PC-3 (cell line): Measurements from ENCODE around the gene CTXN1. TPM values are rescaled to one million over a fixed set of nuclear protein-coding genes. Genes with fewer than 3 reads are reported as not detected.

Experiments used
- ATAC-seq: fragments of 200-7000 bp; cut with Tn5 transposase; 2 replicates; pipeline ENCODE4 v1.9.1; 2020; ENCODE audit warnings: mild to moderate bottlenecking, moderate library complexity
- BruUV-seq: library from RNA; stranded (reverse); fragments of 400-500 nt; replicated peaks from 2 replicates; lab custom pipeline; 2021; lab: Mats Ljungman, UMichigan
- CTCF ChIA-PET: fragments of 300-600 bp; sonication (Branson Sonifier 250); formaldehyde crosslinking; loops from one replicate; lab custom pipeline; 2022; ENCODE audit warnings: antibody characterized with exemption; lab: Charles Lee
- POLR2A ChIA-PET: fragments of 300-600 bp; sonication (Branson Sonifier 250); formaldehyde crosslinking; loops from one replicate; lab custom pipeline; 2022; ENCODE audit warnings: antibody characterized with exemption; ENCODE audit not compliant: unreplicated experiment; lab: Charles Lee
- DNase-seq: peaks from one replicate; pipeline ENCODE4 v3.0.0-alpha.2; 2015
- H2AFZ ChIP-seq: fragments of 300-600 bp; sonication (generic); 2 replicates; pipeline ENCODE4 v1.6.0; 2016; ENCODE audit warnings: antibody characterized with exemption, low read length
- H3F3A ChIP-seq: fragments of 300-600 bp; sonication (generic); one replicate; pipeline ENCODE4 v1.6.0; 2017; ENCODE audit warnings: antibody characterized with exemption, low read length, control low read depth, mild to moderate bottlenecking; ENCODE audit not compliant: unreplicated experiment
- H3K27ac ChIP-seq: fragments of 300-600 bp; sonication (generic); 2 replicates; pipeline ENCODE4 v1.5.1; 2016; ENCODE audit warnings: mild to moderate bottlenecking, low read length
- H3K27me3 ChIP-seq: fragments of 300-600 bp; sonication (generic); 2 replicates; pipeline ENCODE4 v1.6.1; 2016; ENCODE audit warnings: low read length, mixed read lengths
- H3K36me3 ChIP-seq: fragments of 300-600 bp; sonication (generic); 2 replicates; pipeline ENCODE4 v1.6.1; 2016; ENCODE audit warnings: low read depth, mixed run types, low read length, mixed read lengths
- H3K4me1 ChIP-seq: fragments of 300-600 bp; sonication (generic); 2 replicates; pipeline ENCODE4 v1.5.1; 2016; ENCODE audit warnings: low read length; ENCODE audit not compliant: insufficient read depth
- H3K4me2 ChIP-seq: fragments of 300-600 bp; sonication (generic); 2 replicates; pipeline ENCODE4 v1.6.0; 2016; ENCODE audit warnings: low read length
- H3K4me3 ChIP-seq: fragments of 300-600 bp; sonication (generic); 2 replicates; pipeline ENCODE4 v1.5.1; 2016; ENCODE audit warnings: mild to moderate bottlenecking, low read length, mixed read lengths
- H3K79me2 ChIP-seq: fragments of 300-600 bp; sonication (generic); 2 replicates; pipeline ENCODE4 v1.6.1; 2017; ENCODE audit warnings: low read length, mixed read lengths
- H3K9ac ChIP-seq: fragments of 300-600 bp; sonication (generic); 2 replicates; pipeline ENCODE4 v1.6.0; 2016; ENCODE audit warnings: mild to moderate bottlenecking, low read length
- H3K9me2 ChIP-seq: fragments of 300-600 bp; sonication (generic); replicated peaks from 2 replicates; pipeline ENCODE4 v1.6.1; 2016; ENCODE audit warnings: mixed run types, low read length, mixed read lengths
- H3K9me3 ChIP-seq: fragments of 300-600 bp; sonication (generic); 2 replicates; pipeline ENCODE4 v1.6.1; 2016; ENCODE audit warnings: low read length, mixed read lengths
- H4K20me1 ChIP-seq: fragments of 300-600 bp; sonication (generic); 2 replicates; pipeline ENCODE4 v1.6.1; 2016; ENCODE audit warnings: low read length, mixed read lengths
- EZH2 ChIP-seq: fragments of 300-600 bp; sonication (generic); IDR thresholded peaks from one replicate; pipeline ENCODE4 v1.6.1; 2017; ENCODE audit warnings: antibody characterized with exemption, mild to moderate bottlenecking, low read length; ENCODE audit not compliant: unreplicated experiment
- EZH2phosphoT487 ChIP-seq: fragments of 300-600 bp; sonication (generic); IDR thresholded peaks from 2 replicates; pipeline ENCODE4 v1.6.1; 2018; ENCODE audit warnings: mild to moderate bottlenecking, antibody characterized with exemption, low read length, borderline replicate concordance
- intact Hi-C: fragments of 100-400 bp; cut with micrococcal nuclease; formaldehyde crosslinking; loops from 2 replicates; pipeline ENCODE4 v1.9.0; 2023
- total RNA-seq: library from RNA; depleted of rRNA; stranded (reverse); fragments of >200 nt; gene quantifications from 2 replicates; pipeline ENCODE4 v1.2.3, GENCODE V29; 2014
- TF ChIP-seq, protein P1 (sequence below): fragments of 300-600 bp; sonication (generic); conservative IDR thresholded peaks from 2 replicates; pipeline ENCODE4 v1.5.1; 2017; ENCODE audit warnings: antibody characterized with exemption, low read depth, mild to moderate bottlenecking, low read length

CTXN1 gene
- total RNA-seq, 1 experiment from 2014 or later, result 11.4 TPM

DNA sequence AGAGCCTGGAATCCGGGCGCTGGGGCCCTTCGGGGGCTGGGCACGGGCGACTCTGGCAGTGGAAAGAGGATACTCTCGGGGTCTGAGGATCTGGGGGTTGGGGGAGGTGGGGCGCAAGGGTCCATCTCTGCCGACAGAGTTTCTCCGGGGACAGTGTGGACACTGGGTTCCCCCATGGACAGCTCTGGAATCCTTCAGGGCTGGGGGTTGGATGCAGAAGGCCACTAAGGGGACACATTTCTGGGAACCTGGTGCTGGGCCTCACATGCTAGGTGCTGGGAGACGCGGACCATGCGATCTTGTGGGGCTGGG, 9.0 kb downstream of the CTXN1 start:
- H3K27ac ChIP-seq, result no peak overlapping the region
- ChIA-PET CTCF (no interaction called here), POLR2A (interaction anchor here (0.7 kb wide), 1 partner anchor 18 kb away, joined by 3 read pairs; no protein-coding TSS in a partner anchor)
- DNase-seq (no peak), ATAC-seq (no peak)
- H3K4me1 ChIP-seq, result peaks cover 33% of the 10 kb centered on the region
- H3K9me2 ChIP-seq, result no peaks in the 10 kb centered on the region
- no peaks in the 10 kb centered on the region for H3K27me3 ChIP-seq
- H3K9me3 ChIP-seq, result no peaks in the 10 kb centered on the region
- TSS peak; percentile 24 for BruUV-seq
- no peaks in the 10 kb centered on the region for H3F3A ChIP-seq
- 0 out of 2 replicates have a peak, but pooled peaks cover 4% of the 10 kb centered on the region for H4K20me1 ChIP-seq
- peaks cover 9% of the 10 kb centered on the region; the same call in 1 of the 2 replicates for H3K79me2 ChIP-seq
- H3K9ac ChIP-seq, result peak overlapping the region; percentile 73
- peak overlapping the region; percentile 74 for H3K4me3 ChIP-seq
- peak overlapping the region; percentile 90 for H3K4me2 ChIP-seq
- intact Hi-C loops, result no loop called here
- TF ChIP-seq, protein P1, sequence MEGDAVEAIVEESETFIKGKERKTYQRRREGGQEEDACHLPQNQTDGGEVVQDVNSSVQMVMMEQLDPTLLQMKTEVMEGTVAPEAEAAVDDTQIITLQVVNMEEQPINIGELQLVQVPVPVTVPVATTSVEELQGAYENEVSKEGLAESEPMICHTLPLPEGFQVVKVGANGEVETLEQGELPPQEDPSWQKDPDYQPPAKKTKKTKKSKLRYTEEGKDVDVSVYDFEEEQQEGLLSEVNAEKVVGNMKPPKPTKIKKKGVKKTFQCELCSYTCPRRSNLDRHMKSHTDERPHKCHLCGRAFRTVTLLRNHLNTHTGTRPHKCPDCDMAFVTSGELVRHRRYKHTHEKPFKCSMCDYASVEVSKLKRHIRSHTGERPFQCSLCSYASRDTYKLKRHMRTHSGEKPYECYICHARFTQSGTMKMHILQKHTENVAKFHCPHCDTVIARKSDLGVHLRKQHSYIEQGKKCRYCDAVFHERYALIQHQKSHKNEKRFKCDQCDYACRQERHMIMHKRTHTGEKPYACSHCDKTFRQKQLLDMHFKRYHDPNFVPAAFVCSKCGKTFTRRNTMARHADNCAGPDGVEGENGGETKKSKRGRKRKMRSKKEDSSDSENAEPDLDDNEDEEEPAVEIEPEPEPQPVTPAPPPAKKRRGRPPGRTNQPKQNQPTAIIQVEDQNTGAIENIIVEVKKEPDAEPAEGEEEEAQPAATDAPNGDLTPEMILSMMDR, result no peak
- no peak for TF ChIP-seq EZH2phosphoT487
- TF ChIP-seq EZH2, result no peak
- no peaks in the 10 kb centered on the region; the same call in 1 of the 2 replicates for H3K36me3 ChIP-seq
- H2AFZ ChIP-seq, result peak overlapping the region; percentile 87

- Histone ChIP-seq H4K20me1 (0 out of 2 replicates have a peak, but pooled peaks cover 1% of the 10 kb centered on the region), H3K79me2 (peaks cover 4% of the 10 kb centered on the region; the same call in 1 of the 2 replicates), H3K9me3 (no peaks in the 10 kb centered on the region), H3F3A (no peaks in the 10 kb centered on the region), H3K4me1 (peaks cover 28% of the 10 kb centered on the region), H3K36me3 (peaks cover 5% of the 10 kb centered on the region; the same call in 1 of the 2 replicates), H2AFZ (peak overlapping the region; percentile 87), H3K27ac (no peak overlapping the region), H3K9ac (peak overlapping the region; percentile 73), H3K4me2 (peak overlapping the region; percentile 90), H3K4me3 (peak overlapping the region; percentile 74), H3K27me3 (no peaks in the 10 kb centered on the region), H3K9me2 (no peaks in the 10 kb centered on the region)
- DNase-seq (peak; percentile 42), ATAC-seq (peak; percentile 4)
- TF ChIP-seq, protein P1, result 0 out of 2 replicates have a peak, but pooled peaks have one; percentile 13
- no peak for TF ChIP-seq EZH2
- TF ChIP-seq EZH2phosphoT487, result no peak
- POLR2A ChIA-PET, result interaction anchor here (0.7 kb wide), 1 partner anchor 18 kb away, joined by 3 read pairs; no protein-coding TSS in a partner anchor
- no TSS peak for BruUV-seq
- intact Hi-C loops, result no loop called here
- CTCF ChIA-PET, result interaction anchor here (0.7 kb wide), 1 partner anchor 13 kb away, joined by 6 read pairs; the partner anchor contains the start of gene MAP2K7
Measured at GRCh38 chr19:7916103-7916954, 9.6 kb downstream of the CTXN1 start.
